Activated naive CD4-positive, alpha-beta T cell treated with anti-CD3 and anti-CD28 coated beads, Interleukin-2, amount 50 U/mL, for 16 hours (primary cell): Measurements from ENCODE around the gene BICC1.
"Not testable (repeated sequence)": the region's sequence is repeated elsewhere in the genome, so short reads cannot be mapped to it uniquely, and the experiment has no call there.

Experiments used
- DNase-seq: peaks from one replicate; pipeline ENCODE4 v3.0.0-alpha.2; 2020

The BICC1 gene

DNA sequence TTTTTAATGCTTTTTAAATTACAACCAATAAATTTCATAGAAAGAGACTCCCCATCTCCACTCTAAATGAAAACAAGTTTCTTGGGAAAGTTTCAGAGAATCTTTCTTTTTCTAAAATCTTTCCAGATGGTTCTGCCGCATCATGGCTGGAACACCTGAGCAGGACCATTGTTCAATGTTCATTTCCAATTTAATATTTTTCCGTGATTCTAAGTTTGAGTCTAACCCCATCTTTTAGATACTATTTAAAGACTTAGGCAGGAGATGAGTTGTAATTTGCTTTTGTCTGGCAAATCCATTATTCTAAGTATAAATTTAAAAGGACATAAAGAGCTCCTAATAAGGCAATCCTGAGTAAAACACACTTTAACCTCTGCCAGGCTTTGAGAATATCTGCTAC lies 325.2 kb downstream of the BICC1 start:
- DNase-seq: no peak

DNA sequence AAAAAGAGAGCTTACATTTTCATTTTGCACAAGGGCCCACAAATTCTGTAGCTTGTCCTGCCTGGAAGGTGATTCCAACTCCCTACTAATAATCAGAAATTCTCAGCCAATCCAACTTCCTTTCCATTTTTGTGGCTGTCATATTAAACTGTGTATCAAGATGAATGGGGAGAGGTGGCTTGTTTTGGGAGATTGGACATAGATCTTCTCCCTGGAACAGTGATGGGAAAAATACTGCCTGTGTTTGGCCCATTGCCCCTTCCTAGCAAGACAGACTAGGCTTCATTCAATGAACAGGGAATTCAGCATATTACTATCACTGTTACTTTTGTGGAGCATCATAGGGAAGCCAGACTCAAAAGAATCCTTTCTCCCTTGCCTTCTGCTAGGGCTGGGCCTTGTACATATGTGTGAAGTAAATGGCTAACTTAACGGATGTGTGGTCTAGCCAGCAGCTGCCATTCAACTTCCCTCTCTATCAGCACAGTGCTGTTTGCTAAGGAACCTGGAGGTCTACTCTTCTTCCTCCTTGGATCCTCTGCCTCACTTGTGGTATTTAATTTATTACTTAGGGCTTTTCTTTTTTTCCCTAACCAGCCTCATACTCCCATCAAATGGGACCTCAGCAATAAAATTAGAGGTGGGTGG lies 326.0 kb downstream of the BICC1 start:
- DNase-seq: no peak

GRCh38 chr10:58839771-58840170 lies 327.1 kb downstream of the BICC1 start:
- no peak for DNase-seq

DNA sequence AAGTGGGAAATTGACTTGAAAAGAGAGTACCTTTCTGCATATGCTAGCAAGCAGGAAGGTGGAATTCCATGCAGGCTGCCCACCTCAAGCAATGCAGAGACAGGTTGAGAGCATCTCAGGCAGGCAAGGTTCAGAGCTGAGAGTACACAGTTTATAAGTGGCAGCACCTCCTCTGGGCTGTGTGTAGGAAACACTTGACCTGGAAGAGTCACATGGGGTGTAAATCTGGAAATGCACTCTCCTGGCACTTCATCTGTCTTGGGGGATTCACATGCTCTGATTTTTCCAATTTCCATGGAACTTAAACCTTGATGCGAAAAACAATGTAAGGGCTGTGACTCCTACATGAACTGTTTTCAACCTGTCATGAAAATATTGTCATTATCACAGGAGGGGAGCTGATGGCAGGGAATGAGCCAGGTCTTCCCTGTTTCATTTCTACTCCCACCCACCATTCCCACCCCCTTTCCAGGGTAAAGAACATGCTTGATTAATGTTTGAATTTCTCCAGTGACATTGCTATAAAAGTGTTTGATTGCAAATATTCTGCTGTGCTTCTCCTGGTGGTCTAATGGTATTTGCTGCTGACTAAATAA lies 328.3 kb downstream of the BICC1 start:
- DNase-seq: no peak

GRCh38 chr10:58842860-58843376 lies 330.2 kb downstream of the BICC1 start:
- no peak for DNase-seq

DNA sequence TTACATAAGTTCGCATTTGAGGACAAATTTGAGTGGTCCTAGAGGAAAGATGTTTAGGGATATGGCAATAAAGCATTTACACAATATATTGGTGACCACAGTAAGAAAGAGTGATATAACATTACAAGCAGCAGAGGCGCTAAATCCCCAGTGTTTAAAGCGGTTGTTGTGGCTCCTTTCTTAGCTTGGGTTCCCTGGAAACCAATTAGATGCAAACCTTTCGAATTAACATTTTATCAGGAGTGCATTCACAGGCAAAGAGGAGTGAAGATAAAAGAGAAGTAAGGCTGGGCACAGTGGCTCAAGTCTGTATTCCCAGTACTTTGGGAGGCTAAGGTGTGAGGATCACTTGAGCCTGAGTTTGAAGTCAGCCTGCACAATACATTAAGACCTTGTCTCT lies 331.1 kb downstream of the BICC1 start:
- no peak for DNase-seq

DNA sequence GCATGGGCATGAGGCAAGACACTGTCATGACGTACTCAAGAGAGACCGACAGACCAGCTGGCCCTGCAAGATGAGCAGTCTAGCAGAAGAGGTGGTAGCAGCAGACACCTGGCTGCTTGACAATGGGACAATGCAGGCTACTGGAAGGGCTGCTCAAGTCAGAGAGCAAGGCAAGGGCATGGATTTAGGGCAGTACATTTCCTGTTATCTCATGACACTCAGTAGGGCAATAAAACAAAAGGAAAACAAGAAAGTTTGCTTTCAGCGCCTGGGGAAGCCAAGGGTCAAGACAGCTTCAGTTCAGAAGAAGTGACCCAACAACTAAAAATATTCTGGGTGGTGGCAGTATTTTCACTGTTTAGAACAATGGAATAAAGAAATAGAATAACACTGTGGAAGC lies 332.0 kb downstream of the BICC1 start:
- no peak for DNase-seq

DNA sequence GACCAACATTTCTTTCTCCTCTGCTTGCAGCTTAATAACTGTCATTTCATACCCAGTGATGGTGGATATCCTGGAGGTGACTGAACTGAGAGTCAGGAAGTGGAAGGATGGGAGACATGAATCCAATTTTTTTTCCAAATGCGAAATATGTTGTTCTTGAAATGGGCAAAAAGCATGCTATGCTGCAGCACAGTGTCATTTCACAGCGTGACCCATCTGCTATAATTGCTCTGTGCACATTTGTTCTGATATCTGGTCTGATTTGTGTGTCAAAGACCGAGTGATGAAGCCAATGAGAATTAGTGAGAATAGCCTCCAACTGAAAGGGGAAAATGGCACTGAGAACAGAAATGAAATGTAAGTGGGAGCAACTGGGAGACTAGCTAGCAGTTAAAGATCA lies 334.2 kb downstream of the BICC1 start:
- no peak for DNase-seq

GRCh38 chr10:58851606-58852005 lies 338.9 kb downstream of the BICC1 start:
- no peak for DNase-seq

GRCh38 chr10:58853668-58854067 lies 341.0 kb downstream of the BICC1 start:
- no peak for DNase-seq

- no peak for DNase-seq
Measured at GRCh38 chr10:58854811-58855210, 342.1 kb downstream of the BICC1 start.

- no peak for DNase-seq
Measured at GRCh38 chr10:58856508-58857240, 344.0 kb downstream of the BICC1 start.

DNA sequence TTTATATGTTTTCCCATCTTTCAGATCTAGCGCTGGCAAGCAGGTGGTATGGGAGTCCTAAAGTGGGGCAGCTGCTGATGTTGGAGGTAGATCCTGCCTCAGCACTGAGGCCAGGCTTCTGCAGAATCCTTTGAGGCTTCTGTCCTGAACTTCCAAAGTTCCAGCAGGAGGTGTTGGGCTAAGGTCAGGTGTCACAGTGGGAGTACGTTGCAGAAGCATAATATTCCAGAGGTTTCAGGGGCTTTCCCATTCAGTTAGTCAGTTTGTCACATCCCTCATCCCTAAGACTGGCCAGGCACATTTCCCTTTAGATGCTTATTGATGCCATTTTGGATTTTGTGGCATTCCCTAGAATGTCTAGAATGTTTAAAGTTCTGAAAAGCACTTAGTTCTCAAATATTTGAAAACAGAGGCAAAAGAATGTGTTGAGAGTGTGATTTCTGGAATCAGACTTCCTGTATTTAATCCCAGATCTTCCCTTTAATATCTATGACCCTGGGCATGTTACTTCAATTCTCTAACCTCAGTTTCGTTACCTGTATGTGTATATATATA lies 344.7 kb downstream of the BICC1 start:
- DNase-seq: no peak

- DNase-seq: not testable (repeated sequence)
Measured at GRCh38 chr10:58858123-58858522, 345.5 kb downstream of the BICC1 start.

DNA sequence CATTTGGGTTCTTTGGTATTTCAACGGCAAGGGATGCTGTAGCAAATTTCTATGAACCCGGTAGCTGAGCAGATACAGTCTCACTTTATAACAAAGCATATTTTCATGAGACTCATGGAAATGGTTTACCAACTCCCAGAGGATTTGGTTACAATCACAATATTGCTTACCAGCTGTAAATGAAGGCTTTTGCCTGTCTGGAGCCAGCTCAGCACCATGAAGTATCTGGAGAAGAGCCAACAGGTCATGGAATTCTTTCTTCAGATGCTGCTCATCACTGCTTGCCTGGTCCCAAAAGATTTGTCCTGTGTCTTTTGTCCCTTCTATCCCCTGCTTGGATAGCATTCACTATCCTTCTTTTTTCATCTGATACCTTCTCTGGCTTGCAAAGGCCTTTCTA lies 346.9 kb downstream of the BICC1 start:
- no peak for DNase-seq

DNA sequence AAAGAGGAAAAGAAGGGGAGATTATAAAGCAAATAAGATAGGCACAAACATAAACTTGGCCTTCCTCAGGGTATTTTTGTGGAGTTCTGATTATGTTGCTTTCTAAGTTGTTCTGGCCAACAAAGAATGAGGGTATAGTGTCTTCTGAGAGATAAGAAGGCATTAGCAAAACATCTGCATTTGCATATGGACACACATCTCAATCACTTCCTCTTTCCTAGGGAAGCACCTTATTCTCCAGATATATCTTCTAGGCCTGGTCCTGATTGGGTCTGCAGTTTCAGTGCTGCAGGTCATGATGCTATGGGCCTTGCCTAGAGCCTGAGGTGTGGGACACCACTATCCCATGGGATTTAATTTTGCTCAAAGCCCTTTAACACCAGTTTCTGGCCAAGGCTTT lies 355.0 kb downstream of the BICC1 start:
- DNase-seq: no peak

GRCh38 chr10:58868736-58869435 lies 356.2 kb downstream of the BICC1 start:
- no peak for DNase-seq

- DNase-seq: no peak
Measured at GRCh38 chr10:58870070-58870469, 357.4 kb downstream of the BICC1 start.

DNA sequence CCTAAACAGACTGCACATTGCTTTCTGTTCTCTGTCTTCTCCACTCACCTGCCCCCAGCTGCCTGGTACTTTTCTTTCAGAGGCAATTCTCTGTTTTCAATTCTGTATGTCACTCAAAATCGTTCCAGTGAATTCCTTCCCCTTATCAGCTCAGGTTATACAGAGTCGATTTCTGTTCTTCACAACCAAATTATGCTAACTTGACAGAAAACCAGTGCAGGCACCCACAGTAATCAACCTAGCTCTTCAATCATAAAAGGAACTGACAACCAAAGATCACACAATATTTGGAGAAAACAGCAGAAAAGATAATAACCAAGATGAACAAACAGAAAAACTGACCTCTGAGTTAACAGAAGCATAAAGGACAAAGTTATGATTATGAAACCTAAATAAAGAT lies 360.5 kb downstream of the BICC1 start:
- DNase-seq: no peak
